Measurements from ENCODE around the gene TRIOBP. TPM values are rescaled to one million over a fixed set of nuclear protein-coding genes. Genes with fewer than 3 reads are reported as not detected.

Gene TRIOBP
- total and polyA plus RNA-seq, 2 of the 13 experiments (the other 11 are each of a cell fraction or from before 2014, with no cell fraction given) = 6.1 to 15.4 TPM

DNA sequence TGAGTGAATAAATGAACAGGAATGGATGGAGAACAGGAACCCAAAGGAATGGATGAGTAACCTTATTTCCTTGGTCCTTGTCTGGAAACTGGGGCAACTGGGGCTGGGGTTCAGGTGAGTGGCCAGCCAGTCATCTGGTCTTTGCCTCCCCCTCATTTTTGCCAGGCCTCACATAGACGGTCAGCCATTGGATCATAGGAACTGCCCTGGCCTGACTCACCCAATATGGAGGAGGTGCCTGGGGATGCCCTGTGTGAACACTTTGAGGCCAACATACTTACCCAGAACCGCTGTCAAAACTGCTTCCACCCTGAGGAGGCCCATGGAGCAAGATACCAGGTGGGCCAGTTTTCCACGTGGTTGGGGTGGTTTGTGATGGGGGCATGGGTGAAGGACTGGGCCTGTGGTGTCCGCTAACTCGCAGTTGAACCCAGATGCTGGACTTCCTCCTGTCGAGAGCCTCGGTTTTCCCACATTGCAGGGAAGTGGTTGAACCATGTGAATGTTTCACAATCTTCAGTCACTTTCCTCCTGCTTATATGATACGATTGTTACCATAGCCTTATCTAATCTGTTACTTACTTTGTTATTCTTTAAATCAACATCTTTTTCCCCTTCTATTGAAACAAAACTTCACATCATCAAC lies 4.4 kb downstream of the TRIOBP start (continued):
- TF ChIP-seq, protein P1, sequence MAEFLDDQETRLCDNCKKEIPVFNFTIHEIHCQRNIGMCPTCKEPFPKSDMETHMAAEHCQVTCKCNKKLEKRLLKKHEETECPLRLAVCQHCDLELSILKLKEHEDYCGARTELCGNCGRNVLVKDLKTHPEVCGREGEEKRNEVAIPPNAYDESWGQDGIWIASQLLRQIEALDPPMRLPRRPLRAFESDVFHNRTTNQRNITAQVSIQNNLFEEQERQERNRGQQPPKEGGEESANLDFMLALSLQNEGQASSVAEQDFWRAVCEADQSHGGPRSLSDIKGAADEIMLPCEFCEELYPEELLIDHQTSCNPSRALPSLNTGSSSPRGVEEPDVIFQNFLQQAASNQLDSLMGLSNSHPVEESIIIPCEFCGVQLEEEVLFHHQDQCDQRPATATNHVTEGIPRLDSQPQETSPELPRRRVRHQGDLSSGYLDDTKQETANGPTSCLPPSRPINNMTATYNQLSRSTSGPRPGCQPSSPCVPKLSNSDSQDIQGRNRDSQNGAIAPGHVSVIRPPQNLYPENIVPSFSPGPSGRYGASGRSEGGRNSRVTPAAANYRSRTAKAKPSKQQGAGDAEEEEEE (CRISPR knock-in tag; IDR thresholded peaks at IDR 0.05; ENCODE audit: borderline replicate concordance) = no peak
- TF ChIP-seq ZC3H13 (CRISPR knock-in tag; IDR thresholded peaks at IDR 0.05) (no peak), PAF1 (CRISPR knock-in tag; IDR thresholded peaks at IDR 0.05) (no peak)

DNA sequence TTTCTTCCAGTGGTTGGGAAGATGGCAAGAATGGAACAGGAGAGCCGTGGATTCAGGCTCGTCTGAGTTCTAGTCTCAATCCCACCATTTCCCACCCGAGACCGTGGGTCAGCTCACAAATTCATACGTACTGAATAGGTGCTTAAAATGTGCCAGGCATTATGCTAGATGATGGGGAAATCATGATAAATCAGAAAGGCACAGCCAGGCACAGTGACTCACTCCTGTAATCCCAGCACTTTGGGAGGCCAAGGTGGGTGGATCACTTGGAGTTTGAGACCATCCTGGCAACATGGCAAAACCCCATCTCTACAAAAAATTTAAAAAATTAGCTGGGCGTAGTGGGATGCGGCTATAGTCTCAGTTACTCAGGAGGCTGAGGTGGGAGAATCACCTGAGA lies 7.1 kb downstream of the TRIOBP start:
- in situ Hi-C loops (cut with HindIII; ENCODE audit: extremely low pct_ligation_motif_present, low pct_unique_long_range_greater_than_20kb) = no loop called here
- CTCF ChIA-PET (ENCODE audit: low intra/inter-chr PET ratio, low total read pairs) = no interaction called here
- Histone ChIP-seq H3K27ac (ENCODE audit: extremely low read length, insufficient read depth, low read length) (no peak overlapping the region), H3K9ac (ENCODE audit: insufficient read depth, low read depth, low read length) (no peak overlapping the region), H3K79me2 (ENCODE audit: insufficient read depth, low read length) (no peaks in the 10 kb centered on the region), H3K4me3 (replicated peaks in 1 of 3; ENCODE audit: insufficient read depth in 1 of 3, low read depth in 2 of 3, low read length in 3 of 3) (no peak overlapping the region), H3K36me3 (replicated peaks in 1 of 2; ENCODE audit: control insufficient read depth in 1 of 2, insufficient read depth in 2 of 2, low read length in 2 of 2) (peaks cover 0 to 2% of the 10 kb centered on the region in 2 experiments; a peak in 1 of 5 replicates), H3K9me3 (ENCODE audit: low read length) (no peaks in the 10 kb centered on the region), H3K27me3 (ENCODE audit: control insufficient read depth in 1 of 2, insufficient read depth in 2 of 2, low read length in 2 of 2) (no peaks in the 10 kb centered on the region), H2AFZ (ENCODE audit: low read length) (no peak overlapping the region), H3K4me2 (ENCODE audit: low read depth, low read length) (no peak overlapping the region), H3K4me1 (ENCODE audit: insufficient read depth, low read length) (no peaks in the 10 kb centered on the region), H4K20me1 (ENCODE audit: insufficient read depth, low read length) (no peaks in the 10 kb centered on the region)
- DNase-seq (ENCODE audit: low spot score) (no peak), FAIRE-seq (no peak), ATAC-seq (no peak)
- BruUV-seq (replicated peaks) = no TSS peak
- WGBS (ENCODE audit: low lambda C conversion rate) = 81% methylated on average over 7 of the region's 7 CpGs
- POLR2A ChIA-PET = no interaction called here
- intact Hi-C loops (cut with micrococcal nuclease; ENCODE audit: unreplicated experiment) = no loop called here
- TF ChIP-seq CHD2 (IDR thresholded peaks at IDR 0.05; ENCODE audit: low read depth, low read length) = no peak
- TF ChIP-seq ATF7-NPFF (CRISPR knock-in tag; IDR thresholded peaks at IDR 0.05; ENCODE audit: low read depth) = no peak
- TF ChIP-seq, protein P2, sequence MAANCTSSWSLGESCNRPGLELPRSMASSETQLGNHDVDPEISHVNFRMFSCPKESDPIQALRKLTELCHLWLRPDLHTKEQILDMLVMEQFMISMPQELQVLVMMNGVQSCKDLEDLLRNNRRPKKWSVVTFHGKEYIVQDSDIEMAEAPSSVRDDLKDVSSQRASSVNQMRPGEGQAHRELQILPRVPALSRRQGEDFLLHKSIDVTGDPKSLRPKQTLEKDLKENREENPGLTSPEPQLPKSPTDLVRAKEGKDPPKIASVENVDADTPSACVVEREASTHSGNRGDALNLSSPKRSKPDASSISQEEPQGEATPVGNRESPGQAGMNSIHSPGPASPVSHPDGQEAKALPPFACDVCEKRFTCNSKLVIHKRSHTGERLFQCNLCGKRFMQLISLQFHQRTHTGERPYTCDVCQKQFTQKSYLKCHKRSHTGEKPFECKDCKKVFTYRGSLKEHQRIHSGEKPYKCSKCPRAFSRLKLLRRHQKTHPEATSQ (CRISPR knock-in tag; IDR thresholded peaks at IDR 0.05; ENCODE audit: borderline replicate concordance) = no peak
- TF ChIP-seq RAD51 (IDR thresholded peaks at IDR 0.05; ENCODE audit: borderline replicate concordance) = no peak
- no peak for TF ChIP-seq ZNF850 (CRISPR knock-in tag; conservative IDR thresholded peaks at IDR 0.05)
- TF ChIP-seq POLR2AphosphoS2 (IDR thresholded peaks at IDR 0.05; ENCODE audit: low read depth, low read length) = no peak
- no peak for TF ChIP-seq ZNF367 (CRISPR knock-in tag; IDR thresholded peaks at IDR 0.05; ENCODE audit: borderline replicate concordance)
- no peak for TF ChIP-seq SMAD1 (CRISPR knock-in tag; IDR thresholded peaks at IDR 0.05; ENCODE audit: borderline replicate concordance, low read depth)
- TF ChIP-seq, protein P3, sequence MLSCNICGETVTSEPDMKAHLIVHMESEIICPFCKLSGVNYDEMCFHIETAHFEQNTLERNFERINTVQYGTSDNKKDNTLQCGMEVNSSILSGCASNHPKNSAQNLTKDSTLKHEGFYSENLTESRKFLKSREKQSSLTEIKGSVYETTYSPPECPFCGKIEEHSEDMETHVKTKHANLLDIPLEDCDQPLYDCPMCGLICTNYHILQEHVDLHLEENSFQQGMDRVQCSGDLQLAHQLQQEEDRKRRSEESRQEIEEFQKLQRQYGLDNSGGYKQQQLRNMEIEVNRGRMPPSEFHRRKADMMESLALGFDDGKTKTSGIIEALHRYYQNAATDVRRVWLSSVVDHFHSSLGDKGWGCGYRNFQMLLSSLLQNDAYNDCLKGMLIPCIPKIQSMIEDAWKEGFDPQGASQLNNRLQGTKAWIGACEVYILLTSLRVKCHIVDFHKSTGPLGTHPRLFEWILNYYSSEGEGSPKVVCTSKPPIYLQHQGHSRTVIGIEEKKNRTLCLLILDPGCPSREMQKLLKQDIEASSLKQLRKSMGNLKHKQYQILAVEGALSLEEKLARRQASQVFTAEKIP (CRISPR knock-in tag; IDR thresholded peaks at IDR 0.05; ENCODE audit: borderline replicate concordance) = no peak
- TF ChIP-seq, protein P4, sequence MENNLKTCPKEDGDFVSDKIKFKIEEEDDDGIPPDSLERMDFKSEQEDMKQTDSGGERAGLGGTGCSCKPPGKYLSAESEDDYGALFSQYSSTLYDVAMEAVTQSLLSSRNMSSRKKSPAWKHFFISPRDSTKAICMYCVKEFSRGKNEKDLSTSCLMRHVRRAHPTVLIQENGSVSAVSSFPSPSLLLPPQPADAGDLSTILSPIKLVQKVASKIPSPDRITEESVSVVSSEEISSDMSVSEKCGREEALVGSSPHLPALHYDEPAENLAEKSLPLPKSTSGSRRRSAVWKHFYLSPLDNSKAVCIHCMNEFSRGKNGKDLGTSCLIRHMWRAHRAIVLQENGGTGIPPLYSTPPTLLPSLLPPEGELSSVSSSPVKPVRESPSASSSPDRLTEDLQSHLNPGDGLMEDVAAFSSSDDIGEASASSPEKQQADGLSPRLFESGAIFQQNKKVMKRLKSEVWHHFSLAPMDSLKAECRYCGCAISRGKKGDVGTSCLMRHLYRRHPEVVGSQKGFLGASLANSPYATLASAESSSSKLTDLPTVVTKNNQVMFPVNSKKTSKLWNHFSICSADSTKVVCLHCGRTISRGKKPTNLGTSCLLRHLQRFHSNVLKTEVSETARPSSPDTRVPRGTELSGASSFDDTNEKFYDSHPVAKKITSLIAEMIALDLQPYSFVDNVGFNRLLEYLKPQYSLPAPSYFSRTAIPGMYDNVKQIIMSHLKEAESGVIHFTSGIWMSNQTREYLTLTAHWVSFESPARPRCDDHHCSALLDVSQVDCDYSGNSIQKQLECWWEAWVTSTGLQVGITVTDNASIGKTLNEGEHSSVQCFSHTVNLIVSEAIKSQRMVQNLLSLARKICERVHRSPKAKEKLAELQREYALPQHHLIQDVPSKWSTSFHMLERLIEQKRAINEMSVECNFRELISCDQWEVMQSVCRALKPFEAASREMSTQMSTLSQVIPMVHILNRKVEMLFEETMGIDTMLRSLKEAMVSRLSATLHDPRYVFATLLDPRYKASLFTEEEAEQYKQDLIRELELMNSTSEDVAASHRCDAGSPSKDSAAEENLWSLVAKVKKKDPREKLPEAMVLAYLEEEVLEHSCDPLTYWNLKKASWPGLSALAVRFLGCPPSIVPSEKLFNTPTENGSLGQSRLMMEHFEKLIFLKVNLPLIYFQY (CRISPR knock-in tag; IDR thresholded peaks at IDR 0.05; ENCODE audit: borderline replicate concordance) = no peak
- TF ChIP-seq ZNF550 (CRISPR knock-in tag; IDR thresholded peaks at IDR 0.05; ENCODE audit: borderline replicate concordance) = no peak
